Measurements from ENCODE around the gene FBXO22.
"Not testable (repeated sequence)": the region's sequence is repeated elsewhere in the genome, so short reads cannot be mapped to it uniquely, and the experiment has no call there.

Gene FBXO22

GRCh38 chr15:75921732-75922703 is 18.3 kb downstream of the FBXO22 start:
- DNase-seq, result no peak

- no peak for DNase-seq
Measured at GRCh38 chr15:75923756-75924155, 20.1 kb downstream of the FBXO22 start.

GRCh38 chr15:75924576-75924975 is 20.9 kb downstream of the FBXO22 start:
- DNase-seq, result no peak

GRCh38 chr15:75925440-75925839 is 21.8 kb downstream of the FBXO22 start:
- no peak for DNase-seq

DNA sequence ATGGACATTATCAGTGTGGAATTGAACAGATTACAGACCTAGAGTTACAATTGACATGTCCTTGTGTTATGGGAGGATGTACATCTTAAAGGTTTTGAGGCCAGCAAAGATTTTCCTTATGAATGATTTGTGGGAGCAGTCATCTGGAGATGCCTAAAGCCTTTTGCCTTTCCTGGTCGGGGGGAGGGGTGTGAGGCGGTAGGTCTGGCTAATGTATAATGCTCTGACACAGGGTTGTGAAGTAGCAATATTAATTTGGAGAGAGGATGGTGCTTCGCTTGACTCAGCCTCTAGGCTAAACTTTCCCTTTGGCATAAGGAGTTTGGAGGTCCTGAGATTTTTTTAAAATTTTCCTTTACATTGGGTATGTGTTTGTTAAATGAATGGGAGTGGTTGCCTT is 23.3 kb downstream of the FBXO22 start:
- DNase-seq, result no peak

DNA sequence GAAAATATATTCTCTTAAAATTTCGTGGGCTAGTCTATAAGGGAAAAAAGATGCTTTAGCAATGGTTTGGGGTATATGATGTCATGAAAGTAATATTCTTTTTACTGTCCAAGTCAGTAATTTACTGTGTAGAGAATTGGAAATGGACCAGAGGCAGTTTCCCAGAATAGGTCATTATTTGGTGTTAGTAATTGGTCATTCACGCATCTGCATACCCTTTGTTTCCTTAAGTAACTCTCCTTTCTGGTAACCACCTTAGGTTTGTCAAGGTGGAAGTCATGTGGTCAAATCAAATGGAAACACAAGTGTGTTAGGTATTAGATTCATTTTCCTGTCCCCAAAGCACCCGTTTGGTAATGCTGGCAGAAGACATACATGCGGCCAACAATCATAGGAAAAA is 23.9 kb downstream of the FBXO22 start:
- no peak for DNase-seq

DNA sequence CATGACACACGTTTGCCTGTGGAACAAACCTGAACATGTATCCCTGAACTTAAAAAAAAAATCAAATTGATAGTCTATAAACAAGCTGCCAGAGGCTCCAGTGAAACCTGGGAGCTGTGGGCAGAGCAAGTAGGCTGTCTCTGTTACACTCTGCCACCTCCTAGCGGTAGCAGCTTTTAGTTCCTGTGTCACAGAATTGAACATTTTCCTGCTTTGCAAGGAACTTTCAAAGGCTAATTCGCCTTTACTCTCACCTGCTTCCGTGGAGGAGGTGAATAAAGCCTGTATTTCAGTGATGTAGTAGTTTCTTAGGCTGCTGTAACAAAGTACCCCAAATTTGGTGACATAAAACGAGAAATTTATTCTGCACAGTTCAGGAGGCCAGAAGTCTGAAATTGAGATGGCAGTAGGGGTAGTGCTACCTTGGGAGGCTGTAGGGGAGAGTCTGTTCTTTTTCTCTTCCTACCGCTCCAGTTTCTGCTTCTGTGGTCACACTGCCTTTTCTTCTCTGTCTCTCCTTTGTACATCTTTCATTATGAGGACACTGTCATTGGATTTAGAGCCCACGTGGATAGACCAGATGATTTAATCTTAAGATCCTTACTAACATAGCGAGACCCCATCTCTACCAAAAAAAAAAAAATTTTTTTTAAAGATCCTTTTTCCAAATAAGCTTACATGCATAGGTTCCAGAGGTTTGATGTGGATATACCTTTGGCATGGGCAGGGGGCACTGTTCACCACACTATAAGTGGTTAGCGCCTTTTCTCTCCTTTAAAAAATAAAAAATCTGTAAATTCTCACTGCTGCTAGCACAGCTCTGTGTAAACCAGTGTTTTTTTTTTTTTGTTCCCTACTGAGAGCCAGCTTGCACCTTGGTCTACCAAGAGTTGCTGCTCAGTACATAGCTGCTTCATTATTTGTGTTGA is 25.3 kb downstream of the FBXO22 start:
- no peak for DNase-seq

DNA sequence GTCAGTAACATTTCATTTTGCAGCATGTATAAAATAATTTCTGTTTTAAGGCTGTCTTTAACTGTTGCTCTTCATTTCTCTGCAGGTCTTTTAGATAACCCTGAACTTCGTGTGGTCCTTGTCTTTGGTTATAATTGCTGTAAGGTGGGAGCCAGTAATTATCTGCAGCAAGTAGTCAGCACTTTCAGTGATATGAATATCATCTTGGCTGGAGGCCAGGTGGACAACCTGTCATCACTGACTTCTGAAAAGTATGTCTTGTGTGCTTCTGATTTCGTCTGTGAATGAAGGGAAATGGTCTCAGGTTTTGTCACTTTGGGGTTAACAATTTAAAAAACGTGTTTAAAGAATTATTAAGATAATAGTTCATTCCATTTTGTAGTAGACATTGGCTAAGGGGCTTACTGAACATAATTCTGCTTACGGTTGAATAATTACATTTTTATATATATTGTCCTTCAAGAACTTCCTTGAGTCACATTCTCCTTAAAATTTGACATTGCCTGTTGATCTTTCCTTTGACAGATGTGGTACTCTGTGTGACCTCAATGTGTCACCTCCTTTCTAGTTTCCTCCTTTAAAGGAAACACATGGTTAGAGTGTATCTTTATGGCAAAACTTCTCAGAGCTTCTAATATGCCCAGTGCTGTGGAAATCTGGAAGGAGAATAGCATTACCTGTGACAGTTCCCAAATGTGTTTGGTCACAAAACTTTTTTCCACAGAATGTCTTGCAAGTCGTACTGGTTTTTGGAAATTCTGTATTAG is 26.3 kb downstream of the FBXO22 start:
- DNase-seq, result no peak

GRCh38 chr15:75930866-75931265 is 27.2 kb downstream of the FBXO22 start:
- DNase-seq, result no peak

DNA sequence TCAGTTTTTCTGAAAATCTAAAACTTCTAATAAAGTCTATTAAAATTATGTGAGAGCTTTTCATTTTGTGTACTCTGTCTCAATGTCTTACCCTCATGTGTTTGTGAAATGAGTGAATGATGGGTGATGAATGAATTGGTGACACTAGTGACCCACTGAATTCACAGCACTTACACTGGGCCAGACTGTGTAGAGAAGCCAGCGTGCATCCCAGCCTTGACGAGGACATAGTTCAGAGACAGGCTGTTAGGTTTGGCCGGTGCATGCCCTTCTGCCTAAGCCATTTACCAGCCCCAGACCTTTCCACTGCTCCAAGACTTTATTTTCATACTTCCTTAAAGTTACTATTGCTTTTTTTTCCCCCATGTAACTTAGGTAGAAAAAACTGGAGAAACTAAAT is 38.8 kb downstream of the FBXO22 start:
- no peak for DNase-seq

DNA sequence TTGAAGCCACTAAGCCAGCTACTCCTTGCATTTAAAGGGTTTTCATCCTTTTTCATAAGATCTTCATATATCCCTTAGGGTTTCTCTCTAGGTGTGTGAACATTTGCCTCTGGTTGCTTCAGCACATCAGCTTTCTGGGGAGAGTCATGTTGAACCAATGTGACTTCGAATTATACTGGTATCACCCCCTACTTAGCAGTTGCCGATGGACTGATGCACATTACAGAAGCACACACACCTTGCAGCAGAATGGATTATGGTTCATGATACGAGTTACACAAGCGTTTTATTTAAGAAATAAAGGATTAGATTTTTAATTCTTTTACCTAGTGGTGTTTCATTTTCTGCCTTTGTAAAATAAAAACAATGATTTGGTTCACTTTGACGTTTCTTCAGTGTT is 39.6 kb downstream of the FBXO22 start:
- no peak for DNase-seq

- no peak for DNase-seq
Measured at GRCh38 chr15:75943713-75944215, 40.1 kb downstream of the FBXO22 start.

DNA sequence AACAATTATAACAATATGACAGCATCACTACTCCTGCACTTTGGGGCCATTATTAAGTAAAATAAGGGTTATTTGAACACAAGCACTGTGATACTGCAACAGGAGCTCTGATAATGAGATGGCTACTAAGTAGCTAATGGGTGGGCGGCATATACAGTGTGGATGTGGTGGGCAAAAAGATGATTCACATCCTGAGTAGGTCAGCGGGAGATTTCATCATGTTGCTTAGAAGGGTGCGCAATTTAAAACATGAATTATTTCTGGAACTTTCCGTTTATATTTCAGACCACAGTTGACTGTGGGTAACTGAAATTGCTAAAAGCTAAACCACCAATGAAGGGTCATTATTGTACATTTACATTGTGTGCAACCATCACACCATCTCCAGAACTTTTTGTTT is 42.3 kb downstream of the FBXO22 start:
- DNase-seq, result no peak

- no peak for DNase-seq
Measured at GRCh38 chr15:75947092-75947491, 43.4 kb downstream of the FBXO22 start.

- no peak for DNase-seq
Measured at GRCh38 chr15:75948761-75949296, 45.2 kb downstream of the FBXO22 start.

DNA sequence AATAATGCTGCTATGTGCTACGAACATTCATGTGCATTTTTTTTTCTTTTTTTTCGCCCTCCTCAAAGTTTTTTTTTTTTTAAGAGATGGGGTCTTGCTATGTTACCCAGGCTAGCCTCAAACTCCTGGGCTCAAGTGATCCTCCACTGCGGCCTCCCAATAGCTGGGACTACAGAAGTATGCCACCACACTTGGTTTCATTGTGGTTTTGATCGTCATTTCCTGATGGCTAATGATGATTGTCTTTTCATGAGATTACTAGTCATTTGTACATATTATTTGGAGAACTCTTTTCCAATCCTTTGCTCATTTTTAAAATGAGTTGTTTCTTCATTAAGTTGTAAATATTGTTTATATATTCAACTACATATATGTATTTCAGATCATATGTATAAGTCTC is 48.8 kb downstream of the FBXO22 start:
- DNase-seq, result no peak

- DNase-seq, result no peak
Measured at GRCh38 chr15:75955720-75956119, 52.0 kb downstream of the FBXO22 start.

DNA sequence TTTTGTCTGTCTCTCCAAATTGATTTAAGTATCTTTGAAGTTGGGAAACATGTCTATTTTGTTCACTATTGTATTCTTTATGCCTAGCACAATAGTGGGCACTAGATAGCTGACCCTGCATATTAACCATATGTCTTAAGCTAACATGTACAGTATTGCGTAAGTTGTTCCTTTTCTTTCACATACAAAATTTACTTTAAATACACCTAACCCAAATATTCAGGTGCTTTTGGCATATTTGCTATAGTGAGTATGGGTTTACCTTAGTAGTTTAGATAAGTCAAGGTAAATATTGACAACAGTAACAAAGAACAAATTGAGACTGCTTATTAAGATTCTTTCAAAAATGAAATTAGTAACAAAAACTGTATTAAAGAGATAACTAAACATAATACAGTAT is 57.7 kb downstream of the FBXO22 start:
- no peak for DNase-seq

GRCh38 chr15:75966073-75966472 is 62.4 kb downstream of the FBXO22 start:
- no peak for DNase-seq

DNA sequence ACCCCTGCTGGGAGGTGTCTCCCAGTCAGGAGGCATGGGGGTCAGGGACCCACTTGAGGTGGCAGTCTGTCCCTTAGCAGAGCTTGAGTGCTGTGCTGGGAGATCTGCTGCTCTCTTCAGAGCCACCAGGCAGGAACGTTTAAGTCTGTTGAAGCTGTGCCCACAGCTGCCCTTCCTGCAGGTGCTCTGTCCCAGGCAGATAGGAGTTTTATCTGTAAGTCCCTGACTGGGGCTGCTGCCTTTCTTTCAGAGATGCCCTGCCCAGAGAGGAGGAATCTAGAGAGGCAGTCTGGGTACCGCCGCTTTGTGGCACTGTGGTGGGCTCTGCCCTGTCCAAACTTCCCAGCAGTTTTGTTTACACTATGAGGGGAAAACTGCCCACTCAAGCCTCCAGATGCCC is 73.1 kb downstream of the FBXO22 start:
- not testable (repeated sequence) for DNase-seq

- DNase-seq, result no peak
Measured at GRCh38 chr15:75981149-75981815, 77.6 kb downstream of the FBXO22 start.

DNA sequence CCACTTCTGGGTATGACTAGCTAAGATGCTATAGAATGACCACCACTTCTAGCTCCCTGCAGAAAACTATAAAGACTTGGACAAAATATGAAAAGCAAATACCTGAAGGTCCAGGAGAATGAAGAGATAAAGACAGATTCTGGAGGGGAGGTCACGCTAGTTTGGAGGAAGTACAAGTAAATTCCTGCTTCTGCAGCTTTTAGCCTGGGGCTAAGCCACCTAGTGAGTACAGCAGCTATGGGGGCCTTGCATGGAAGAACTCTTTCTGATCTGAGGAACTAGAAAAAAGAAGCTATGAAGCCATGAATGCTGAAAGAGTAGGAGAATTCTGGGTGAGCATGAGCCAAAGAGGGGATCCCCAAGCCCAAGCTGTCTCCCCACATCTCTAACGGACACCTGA is 78.8 kb downstream of the FBXO22 start:
- no peak for DNase-seq

All from cortex of kidney (tissue), 1 donor.